OCI-M2 (cell line): ENCODE data around the gene PRPSAP2.
"Not testable (repeated sequence)": the region's sequence is repeated elsewhere in the genome, so short reads cannot be mapped to it uniquely, and the experiment has no call there.

Experiments used
- DNase-seq: peaks from one replicate; lab custom pipeline; 2025; ENCODE audit not compliant: unreplicated experiment; lab: John Stamatoyannopoulos, UW

Gene PRPSAP2

DNA sequence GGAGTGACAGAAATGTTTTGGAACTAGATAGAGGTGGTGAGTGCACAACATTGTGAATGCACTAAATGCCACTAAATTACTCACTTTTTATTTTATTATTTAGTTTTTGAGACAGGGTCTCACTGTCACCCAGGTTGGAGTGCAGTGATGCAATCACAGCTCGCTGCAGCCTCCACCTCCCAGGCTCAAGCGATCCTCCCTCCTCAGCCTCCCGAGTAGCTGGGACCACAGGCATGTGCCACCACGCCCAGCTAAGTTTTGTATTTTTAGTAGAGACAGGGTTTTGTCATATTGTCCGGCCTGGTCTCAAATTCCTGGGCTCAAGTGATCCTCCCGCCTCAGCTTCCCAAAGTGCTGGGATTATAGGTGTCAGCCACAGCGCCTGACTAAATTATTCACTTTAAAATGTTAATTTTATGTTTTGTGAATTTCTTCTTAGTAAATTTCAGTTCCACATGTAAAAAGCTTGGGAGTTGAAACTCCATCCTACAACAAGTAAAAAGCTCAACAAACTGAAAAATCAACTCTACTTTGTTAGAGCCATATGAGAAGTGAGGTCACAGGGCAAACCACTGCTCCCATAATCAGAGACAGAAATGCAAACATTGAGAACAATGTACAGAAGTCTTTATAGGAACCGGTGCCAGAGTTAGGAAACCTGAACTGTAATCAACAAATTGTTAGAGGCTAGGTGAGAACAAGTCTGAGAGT, 80.2 kb downstream of the PRPSAP2 start:
- DNase-seq: no peak

DNA sequence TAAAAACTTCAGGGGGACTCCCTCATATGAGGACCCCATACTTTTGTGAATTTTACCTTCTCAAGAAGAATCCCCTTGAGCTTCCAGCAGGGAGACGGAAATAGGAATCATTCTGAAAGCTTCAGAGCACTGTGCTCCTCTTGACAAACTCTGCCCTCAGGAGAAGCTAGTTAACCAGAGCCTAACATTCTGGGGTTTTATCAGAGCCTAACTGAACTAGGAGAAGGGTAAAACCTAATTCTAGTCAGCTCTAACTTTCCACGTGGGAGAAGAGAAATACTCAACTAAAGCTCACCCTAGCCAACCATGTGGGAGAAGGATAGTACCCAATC, 80.7 kb downstream of the PRPSAP2 start:
- DNase-seq: no peak

DNA sequence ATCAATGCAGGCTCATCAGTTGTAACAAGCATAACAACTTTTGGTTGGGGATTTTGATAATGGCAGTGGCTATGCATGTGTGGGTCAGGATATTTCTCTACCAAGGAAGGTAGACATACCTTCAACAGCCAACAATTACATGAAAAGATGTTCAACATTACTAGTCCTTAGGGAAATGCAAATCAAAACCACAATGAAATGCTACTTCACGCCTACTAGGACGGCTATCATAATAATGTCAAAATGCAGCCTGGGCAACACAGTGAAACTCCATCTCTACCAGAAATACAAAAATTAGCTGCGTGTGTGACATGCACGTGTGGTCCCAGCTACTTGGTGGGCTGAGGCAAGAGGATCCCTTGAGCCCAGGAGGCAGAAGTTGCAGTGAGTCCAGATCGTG, 86.7 kb downstream of the PRPSAP2 start:
- no peak for DNase-seq

DNA sequence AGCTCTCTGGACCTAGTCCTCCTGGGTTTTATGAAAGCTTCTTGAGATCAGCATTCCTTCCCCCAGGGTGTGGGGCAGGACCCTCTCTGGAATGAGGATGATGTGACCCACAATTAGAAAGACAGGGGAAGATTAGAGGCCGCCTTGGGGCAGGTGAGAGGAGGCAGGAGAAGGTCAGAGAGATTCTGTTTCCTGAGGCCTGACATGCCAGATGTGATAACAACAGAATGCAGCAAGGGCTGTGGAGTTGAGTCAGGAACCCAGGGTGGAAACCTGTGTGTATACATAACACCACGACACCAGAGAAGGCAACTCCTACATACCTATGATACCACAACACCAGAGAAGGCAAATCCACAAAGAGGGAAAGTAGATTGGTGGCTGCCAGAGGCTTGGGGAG, 88.6 kb downstream of the PRPSAP2 start:
- DNase-seq: no peak

DNA sequence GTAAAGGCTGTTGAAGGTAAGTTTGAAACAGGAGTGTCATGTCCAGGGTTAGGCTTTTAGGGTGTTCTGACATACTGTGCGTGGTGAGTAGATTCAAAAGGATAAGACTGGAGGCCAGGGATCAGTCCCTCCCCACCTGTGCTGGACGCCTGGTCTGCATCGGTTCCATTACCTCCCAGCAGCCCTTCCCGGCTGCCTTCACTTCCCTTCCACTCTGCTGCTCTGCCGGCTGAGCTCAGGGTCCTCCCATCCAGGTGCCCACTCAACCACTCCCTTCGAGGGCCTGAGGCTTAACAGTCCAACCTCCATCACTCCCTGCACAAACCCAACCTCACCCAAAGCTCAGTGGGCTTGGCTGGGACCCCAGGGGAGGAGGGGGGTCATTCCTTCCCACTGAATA, 89.9 kb downstream of the PRPSAP2 start:
- no peak for DNase-seq

DNA sequence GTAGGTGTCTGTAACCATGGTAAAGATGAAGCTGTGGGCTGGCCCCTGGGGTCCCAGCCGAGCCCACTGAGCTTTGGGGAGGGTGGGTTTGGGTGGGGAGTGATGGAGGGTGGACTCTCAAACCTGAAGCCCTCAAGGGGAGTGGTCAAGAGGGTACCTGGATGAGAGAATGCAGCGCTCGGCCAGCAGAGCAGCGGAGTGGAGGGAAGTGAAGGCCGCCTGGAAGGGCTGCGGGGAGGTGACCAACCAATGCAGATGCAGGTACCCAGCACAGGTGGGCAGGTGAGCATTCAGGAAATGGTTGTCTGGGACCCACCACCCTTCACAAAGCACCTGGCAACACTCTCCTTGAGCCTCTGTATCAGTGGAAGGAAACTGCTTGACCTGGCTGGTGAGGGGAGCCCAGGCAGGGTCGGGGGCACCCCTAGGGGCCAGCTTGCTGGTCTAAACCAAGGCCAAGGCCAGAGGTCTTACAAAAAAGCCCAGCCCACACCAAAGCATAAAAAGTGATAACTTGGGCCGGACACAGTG, 90.6 kb downstream of the PRPSAP2 start:
- no peak for DNase-seq

DNA sequence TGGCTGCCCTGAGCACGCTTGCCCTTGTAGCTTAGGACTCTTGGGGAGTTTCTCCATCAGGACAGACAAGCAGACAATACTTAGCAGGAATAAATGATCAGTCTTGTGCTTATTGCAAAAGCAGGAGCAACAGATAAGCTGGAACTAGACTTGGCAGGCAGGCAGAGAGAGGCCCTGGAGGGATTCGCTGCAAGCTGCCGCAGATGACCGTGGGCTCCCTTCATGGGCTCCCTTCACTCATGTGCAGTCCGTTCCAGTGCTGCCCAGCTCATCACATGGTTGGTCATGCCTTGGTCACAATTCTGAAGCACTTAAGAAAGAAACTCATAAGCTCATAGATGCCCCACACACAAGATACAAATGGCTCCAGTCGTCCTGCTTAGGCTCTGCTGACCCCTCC, 91.6 kb downstream of the PRPSAP2 start:
- no peak for DNase-seq

DNA sequence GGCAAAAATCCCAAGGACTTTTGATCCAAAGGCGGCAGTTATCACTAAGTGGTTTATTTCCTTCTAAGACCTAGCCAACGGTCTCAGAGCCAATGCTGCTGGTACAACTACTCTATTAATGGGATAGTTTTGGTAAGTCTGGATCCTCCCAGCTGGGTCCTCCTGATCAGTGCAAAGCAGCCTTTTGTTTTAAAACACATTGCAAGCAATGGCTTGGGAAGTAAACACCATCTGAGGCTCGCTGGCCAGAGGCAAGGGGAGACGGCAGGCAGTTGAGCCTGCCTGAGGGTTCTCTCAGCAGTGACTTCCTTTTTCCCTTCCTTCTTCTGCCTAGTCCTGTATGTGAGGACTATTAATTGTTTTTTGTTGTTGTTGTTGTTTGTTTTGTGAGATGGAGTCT, 92.4 kb downstream of the PRPSAP2 start:
- DNase-seq: no peak

DNA sequence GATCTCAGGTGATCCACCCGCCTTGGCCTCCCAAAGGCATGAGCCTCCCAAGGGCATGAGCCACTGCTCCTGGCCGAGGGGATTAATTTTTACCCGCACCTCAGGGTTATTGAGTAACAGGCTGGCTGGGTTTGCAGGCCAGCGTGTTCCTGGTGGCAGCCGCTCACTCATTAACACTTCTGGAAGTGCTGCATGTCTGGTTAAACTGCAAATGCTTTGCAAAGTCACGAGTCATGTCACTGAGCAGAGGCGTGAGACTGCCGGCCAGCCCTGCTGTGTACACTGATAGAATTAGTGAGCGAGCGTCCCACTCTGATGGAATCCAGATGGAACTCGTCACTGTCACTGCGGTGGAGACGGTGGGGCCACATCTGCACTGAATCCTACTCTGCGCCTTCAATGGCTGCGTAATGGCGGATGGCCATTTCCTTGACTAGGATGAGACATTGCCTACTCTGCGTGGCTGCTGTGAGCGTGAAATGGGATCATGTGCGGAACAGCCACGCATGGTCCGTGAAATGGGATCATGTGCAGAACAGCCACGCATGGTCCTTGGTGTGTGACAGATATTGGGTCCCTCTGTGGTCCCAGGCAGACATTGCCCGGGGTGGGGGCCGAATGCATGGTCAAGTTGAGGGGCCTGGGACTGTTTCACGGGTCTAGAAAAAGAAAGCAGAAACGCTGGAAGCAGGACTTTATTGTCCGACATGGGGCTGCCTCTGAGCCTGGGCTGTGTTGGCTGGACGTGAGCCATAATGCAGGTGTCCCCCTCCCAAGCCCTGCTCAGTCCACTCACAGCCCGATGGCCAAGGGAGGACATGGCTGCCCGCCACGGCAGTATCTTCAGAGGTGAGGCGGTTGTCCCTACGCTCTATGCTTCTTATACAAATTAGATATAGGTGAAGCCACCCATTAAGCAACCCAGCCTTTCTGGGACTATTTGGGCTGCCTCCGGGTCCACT, 93.3 kb downstream of the PRPSAP2 start:
- DNase-seq: no peak

DNA sequence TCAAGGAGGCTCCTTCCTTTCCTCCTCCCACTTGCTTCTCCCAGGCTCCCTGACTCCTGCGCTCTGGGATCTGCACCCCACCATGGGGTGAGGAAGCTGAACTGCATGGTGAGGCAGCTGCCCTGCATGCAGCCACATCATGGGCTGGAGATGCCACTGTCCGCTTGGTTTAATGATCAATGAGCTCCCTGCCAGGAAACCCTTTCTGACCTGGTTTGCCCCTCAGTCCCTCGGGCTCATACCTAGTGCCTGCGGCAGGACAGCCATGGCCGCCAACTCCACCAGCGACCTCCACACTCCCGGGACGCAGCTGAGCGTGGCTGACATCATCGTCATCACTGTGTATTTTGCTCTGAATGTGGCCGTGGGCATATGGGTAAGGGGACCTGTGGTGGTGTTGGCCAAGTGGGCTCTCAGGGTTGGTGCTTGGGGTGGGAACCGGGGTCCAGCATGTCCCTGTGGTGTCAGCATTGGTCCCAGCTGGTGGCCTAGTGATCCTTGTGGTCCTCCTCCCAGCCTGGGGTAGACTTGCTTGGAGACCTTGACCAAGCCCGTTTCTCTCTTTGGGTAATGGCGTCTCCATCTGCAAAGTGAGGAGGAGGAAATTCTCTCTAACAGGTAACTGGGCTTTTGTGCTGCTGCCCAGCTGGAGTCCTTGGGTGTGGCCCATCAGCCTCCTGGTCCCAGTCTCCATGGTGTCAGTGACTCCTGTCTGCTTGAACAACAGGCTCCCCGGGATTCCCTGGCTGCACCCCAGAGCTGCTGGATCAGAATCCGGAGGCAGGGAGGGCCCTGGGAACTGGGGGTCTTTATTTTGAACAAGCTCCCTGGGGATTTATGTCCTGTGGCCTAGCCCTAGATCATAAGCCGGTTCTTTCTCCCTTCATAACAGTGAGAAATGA, 94.3 kb downstream of the PRPSAP2 start, which contains the start of gene SLC5A10:
TSS of gene SLC5A10 (plus strand) at position 225 of the 902 bp plus-strand sequence. CDS start at position 266, 41 bp downstream.
- DNase-seq: no peak

DNA sequence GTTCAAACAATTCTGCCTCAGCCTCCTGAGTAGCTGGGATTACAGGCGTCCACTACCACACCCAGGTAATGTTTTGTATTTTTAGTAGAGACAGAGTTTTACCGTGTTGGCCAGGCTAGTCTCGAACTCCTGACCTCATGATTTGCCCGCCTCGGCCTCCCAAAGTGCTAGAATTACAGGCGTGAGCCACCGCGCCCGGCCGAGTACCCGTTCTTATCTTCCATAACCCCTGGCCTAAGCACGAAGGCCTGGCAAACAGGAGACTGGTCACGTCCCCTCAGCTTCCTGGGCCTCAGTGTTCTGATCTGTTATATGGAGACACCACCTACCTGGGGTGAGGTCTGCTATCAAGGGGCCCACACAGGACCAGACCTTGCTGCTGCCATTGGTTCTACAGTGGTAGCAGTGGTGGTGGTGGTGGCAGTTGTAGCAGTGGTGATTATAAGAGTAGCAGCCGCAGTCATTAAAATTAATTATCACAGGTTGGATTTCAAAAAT, 95.3 kb downstream of the PRPSAP2 start:
- DNase-seq: no peak

DNA sequence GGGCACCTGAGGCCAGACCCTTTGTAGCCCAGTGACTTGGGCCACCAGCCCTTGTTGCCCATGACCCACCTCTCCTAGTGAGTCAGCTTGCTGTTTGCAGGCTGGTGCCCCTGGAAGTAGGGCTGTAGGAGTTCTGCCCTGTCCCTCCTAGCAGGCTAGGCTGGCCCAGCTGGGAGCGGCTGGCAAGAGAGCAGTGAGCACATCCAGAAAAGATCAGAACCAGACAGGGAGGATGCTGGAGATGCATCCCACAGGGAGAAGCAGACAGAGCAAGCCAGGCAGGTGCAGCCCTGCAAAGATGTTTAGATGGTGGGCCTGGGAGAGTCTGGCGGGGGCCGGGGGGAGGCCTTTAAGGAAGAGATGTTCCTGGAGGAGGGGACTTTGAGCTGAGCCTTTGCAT, 96.4 kb downstream of the PRPSAP2 start:
- no peak for DNase-seq

DNA sequence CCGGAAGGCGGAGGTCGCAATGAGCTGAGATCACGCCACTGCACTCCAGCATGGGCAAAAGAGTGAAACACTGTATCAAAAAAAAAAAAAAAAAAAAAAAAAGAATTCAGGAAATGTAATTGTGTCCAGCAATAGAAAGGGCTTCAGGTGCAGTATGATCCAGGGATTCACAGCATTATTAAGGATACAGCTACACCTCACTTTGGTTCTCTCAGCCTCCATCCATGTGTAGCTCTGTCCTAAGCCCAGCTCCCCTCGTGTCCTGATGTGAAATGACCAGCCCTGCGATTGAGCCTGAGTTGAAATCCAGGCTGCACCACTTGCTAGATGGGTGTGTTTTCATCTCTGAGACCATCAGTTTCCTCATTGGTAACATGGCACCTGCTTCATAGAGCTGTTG, 97.1 kb downstream of the PRPSAP2 start:
- no peak for DNase-seq

DNA sequence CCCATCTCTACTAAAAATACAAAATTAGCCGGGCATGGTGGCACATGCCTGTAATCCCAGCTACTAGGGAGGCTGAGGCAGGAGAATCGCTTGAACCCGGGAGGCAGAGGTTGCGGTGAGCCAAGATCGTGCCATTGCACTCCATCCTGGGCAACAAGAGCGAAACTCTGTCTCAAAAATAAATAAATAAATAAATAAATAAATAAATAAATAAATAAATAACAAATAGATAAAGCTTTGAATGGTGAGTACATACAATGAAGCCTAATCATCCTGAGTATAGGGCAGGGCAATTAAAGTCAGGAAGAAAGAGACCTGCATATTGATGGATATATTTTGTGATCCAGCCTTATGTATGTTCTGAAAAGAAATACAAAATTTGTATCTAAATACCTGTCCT, 98.1 kb downstream of the PRPSAP2 start:
- DNase-seq: not testable (repeated sequence)

DNA sequence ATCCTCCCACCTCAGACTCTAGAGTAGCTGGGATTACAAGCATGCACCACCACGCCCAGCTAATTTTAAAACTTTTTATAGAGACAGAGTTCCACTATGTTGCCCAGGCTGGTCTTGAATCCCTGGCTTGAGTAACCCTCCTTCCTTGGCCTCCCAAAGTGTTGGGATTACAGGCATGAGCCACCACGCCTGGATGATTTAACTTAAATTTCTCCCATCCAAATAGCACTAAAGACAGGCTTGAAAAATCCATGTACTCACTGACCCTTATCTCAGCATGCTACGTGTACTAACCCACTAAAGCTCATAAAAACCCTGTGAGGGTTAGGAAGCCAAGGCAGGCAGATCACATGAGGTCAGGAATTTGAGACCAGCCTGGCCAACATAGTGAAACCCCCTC, 98.7 kb downstream of the PRPSAP2 start:
- no peak for DNase-seq

DNA sequence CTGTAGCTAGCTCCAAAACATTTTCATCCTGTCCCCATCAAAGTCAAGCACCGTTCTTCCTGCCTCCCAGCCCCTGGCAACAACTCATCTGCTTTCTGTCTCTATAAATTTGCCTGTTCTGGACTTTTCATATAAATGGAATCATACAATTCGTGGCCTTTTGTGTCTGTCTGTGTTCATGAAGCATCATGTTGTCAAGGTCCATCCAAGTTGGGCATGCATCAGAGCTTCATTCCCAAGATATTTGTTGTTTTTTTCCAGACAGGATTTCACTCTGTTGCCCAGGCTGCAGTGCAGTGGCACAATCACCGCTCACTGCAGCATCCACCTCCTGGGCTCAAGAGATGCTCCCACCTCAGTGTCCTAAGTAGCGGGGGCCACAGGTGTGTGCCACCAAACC, 99.9 kb downstream of the PRPSAP2 start:
- no peak for DNase-seq

DNA sequence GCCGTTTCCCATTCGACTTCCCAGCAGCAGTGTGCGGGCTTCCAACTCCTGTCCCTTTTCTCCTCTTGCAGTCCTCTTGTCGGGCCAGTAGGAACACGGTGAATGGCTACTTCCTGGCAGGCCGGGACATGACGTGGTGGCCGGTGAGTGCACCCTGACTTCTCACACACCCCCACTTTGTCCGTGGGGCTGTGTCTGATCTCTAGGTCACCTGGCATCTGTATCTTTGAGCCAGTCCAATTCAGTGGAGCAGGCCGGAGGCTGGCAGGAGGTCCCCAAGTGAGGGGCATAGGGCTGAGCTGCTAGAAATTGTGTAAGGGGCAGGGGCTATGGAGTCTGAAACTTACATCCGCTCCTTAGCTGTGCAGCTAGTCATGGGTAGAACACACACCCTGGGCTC, 100.7 kb downstream of the PRPSAP2 start:
- no peak for DNase-seq

DNA sequence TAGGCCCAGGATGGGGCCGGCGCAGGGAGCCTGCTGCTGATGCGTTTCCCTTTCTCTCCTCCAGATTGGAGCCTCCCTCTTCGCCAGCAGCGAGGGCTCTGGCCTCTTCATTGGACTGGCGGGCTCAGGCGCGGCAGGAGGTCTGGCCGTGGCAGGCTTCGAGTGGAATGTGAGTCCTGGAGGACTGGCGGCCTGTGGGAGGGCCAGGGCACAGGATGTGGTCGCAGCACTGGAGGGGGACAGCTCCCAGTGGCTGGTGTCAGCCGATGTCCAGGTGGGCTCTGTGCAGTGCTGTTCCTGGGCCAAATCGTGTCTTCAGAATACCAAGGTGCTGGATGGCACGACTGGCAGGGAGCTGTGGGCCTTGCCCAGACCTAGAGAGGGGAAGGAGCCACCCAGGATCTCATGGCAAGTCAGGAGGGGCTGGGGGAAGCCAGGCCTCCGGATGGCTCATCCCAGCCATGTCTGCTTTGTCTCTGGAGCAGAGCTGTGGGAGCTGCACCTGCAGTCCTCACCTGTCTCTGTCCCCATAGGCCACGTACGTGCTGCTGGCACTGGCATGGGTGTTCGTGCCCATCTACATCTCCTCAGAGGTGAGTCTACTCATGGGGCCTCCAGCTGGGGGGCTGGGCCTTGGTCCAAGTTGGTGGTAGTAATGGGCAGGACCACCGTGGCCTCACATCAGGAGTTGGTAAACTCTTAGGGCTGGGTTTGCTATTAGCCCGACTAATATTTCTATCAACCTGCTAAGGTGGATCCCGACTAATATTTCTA, 101.3 kb downstream of the PRPSAP2 start:
- no peak for DNase-seq

DNA sequence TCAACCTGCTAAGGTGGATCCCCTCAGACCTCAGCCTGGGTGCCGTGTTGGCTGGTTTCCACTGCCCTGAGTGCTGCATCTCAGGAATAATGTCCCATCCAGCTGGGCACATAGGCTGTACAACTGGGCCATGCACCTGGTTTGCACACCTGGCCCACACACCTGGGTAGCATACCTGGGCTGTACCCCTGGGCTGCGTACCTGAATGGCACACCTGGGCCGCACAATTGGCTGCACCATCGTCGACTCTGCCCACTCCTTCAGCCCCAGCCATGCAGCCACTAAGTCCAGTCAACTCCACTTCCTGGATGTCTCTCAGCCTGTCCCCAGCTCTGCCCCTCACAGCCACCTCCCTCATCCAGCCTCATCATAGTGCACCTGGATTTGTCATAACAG, 101.9 kb downstream of the PRPSAP2 start:
- no peak for DNase-seq

DNA sequence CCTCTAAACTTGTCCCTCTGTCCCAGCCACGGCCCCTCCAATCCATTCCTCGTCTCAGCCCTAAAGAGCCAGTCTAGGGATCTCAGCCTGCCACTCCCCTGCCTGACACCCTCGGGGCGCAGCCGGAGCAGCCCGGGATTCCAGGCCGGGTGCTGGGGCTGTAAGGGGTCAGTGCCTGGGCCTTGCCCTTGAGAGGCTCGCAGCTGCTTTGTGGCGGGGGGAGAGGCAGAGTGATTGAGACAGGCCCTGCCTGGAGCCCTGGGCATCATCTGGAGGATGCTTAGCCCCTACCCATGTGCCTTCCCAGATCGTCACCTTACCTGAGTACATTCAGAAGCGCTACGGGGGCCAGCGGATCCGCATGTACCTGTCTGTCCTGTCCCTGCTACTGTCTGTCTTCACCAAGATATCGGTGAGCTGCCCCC, 102.3 kb downstream of the PRPSAP2 start:
- no peak for DNase-seq
